HL-60/S4 (cell line): Measurements from ENCODE around the gene RPS23.
"Not testable (repeated sequence)": the region's sequence is repeated elsewhere in the genome, so short reads cannot be mapped to it uniquely, and the experiment has no call there.

ENCODE experiments used
- in situ Hi-C: fragments of 300-500 bp; cut with MboI; formaldehyde crosslinking; loops from 2 replicates; pipeline ENCODE4 v1.14.3; 2022; ENCODE audit warnings: low sequenced_read_pairs

The RPS23 gene

DNA sequence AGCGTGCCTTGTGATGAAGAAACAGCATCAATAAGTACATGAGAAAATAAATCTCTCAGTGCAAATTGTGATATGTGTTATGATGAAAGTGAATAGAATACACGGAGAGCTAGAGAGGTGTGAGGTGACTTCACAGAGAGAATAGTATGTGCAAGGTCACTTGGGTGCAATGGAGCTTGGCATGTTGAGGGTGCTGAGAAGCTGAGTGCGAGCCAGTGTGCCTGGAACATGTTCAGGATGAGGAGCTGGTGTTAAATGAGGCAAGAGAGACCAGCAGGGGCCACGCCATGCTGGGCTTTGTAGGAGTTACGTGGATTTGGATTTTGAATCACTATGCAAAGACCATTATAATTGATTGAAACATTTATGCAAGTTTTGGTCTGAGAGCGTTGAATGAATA lies 12.8 kb upstream of the RPS23 start:
- in situ Hi-C loops, result no loop called here

DNA sequence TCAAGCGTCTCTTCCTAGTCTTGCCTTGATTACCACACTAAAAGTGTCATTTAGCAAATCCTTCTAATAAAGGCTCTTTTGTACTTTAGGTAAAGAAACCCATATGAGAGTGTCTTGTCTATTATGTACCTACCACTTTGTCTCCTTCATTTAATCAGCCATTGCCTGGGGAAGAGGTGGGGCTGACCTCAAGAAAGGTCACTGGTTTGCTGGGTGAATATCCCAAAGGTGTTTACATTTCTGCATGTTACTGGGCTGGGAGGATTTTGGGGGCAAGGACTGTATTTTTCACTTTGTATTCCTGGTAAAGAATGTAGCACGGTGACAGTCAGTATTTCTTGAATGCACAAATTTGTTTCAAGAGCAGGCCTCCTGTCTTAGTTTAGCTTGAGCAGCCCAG lies 11.9 kb upstream of the RPS23 start:
- in situ Hi-C loops, result no loop called here

GRCh38 chr5:82287625-82288024 lies 9.5 kb upstream of the RPS23 start:
- in situ Hi-C loops, result no loop called here

DNA sequence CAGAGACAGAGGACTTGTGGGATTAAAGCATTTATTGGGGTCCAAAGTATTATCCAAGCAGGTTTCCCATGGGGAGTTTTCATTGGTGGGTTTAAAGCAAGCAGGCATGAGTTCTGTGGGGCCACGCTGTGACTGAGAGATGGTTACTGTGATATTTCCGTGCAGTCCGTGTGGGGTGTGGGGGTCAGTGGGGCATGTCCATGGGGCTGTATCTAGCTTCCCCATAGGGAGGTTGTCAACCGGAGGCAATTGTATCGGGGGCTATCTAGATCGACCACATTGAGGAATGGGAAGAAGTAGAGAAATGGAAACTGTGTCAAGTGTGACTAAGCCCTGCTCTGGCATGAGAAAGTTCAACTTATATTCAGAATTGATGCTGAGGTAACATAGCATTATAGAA lies 7.1 kb upstream of the RPS23 start:
- in situ Hi-C loops, result no loop called here

- in situ Hi-C loops, result no loop called here
Observed at GRCh38 chr5:82283893-82284292, 5.7 kb upstream of the RPS23 start.

- in situ Hi-C loops, result no loop called here
Observed at GRCh38 chr5:82278711-82279370, 687 bp upstream of the RPS23 start.

DNA sequence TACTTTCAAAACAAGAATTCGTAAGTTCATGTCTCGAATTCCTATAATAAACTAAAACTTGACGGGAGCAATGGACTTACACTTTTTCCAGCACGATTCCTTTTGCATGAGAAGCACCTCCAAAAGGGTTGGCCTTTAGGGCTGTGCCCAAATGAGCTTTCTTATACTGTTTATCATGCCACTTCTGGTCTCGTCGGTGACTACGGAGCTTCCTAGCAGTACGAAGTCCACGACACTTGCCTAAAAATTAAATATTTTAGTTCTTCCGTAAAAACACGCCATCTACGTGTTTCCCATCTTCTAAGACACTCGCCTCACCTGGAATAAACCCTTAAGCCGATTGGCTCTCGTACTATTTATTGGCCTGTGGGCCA lies 554 bp downstream of the RPS23 start:
- in situ Hi-C loops, result no loop called here

DNA sequence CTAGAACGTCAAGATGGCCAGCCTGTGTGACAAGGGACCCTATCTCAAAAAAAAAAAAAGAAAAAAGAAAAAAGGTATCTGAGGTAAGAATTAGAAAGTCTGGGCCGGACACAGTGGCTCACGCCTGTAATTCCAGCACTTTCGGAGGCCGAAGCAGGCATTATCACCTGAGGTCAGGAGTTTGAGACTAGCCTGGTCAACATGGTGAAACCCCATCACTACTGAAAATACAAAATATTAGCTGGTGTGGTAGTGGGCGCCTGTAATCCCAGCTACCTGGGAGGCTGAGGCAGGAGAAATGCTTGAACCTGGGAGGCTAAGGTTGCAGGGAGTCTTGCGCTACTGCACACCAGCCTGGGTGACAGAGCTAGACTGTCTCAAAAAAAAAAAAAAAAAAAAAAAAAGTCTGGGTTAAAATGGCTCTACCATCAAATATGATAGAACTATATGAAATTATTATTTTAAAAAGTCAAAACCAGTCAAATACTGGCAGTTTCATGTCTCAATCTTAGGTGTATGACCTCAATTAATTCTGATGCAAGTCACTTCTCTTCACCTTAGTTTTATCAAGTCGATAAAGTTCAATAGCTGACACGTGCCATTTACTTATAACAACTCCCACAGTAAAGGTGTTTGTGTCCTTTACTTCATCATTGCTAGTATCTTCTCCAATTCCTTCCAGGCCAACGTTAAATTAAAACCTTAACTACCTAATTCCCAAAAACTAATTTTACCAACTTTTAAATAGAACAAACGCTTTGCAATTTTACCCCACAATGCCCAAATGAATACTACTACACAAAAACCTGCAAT lies 1.1 kb downstream of the RPS23 start:
- in situ Hi-C loops, result no loop called here

GRCh38 chr5:82275216-82275664 lies 2.9 kb downstream of the RPS23 start:
- in situ Hi-C loops, result no loop called here

- in situ Hi-C loops, result no loop called here
Observed at GRCh38 chr5:82274343-82275211, 3.6 kb downstream of the RPS23 start.

- in situ Hi-C loops, result not testable (repeated sequence)
Observed at GRCh38 chr5:82273426-82273825, 4.7 kb downstream of the RPS23 start.

DNA sequence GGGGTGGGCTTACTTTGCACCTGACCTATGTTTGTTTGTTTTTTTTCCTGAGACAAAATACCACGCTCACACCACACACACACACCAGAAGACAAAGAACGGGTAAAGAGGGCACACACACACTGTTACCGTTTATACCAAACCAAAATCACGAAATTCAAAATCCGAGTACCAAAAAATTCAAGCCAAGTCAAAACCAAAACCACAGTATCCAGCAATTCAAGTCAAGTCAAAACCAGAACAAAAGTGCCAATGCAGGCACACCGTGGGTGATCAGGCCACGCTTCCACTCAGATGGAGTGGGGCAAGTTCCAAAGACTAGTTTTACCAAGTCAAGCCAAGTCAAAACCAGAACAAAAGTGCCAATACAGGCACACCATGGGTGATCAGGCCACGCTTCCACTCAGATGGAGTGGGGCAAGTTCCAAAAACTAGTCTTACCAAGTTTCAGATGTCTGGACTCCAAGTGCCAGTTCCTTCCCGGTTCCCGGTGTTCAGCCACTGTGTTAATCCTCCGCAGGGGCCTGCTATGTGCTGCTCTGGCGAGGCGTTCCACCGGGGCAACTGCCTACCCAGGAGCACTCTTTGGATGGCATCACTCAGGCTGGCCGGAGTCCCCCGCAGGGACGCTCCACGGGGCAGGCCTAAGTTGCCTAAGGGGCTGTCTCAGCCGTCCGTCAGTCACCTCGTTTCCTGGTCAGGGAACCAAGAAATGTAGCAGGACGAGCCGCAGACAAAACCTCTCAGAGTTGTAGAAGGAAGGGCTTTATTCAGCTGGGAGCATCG lies 5.4 kb downstream of the RPS23 start:
- in situ Hi-C loops, result not testable (repeated sequence)

DNA sequence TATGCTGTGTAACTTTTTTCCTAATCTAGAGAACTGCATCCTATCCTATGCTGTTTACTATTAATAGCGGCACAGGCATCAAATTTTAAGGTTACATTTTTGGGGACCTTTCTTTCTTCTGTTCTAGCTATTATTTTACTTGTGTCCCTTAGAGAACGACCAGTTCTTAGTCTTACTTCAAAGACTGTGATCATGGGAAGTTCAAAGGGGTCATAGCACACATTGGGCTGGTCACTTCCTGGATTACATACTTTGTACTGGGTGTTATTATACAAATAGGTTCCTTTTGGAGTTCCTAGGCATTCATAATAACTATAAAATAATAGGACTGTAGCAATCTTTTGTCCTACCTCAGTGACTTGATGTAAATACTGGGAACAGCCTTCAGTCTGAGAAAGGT lies 8.8 kb downstream of the RPS23 start:
- in situ Hi-C loops, result not testable (repeated sequence)

- in situ Hi-C loops, result not testable (repeated sequence)
Observed at GRCh38 chr5:82267297-82267933, 10.7 kb downstream of the RPS23 start.

- in situ Hi-C loops, result no loop called here
Observed at GRCh38 chr5:82265047-82265446, 13.1 kb downstream of the RPS23 start.

DNA sequence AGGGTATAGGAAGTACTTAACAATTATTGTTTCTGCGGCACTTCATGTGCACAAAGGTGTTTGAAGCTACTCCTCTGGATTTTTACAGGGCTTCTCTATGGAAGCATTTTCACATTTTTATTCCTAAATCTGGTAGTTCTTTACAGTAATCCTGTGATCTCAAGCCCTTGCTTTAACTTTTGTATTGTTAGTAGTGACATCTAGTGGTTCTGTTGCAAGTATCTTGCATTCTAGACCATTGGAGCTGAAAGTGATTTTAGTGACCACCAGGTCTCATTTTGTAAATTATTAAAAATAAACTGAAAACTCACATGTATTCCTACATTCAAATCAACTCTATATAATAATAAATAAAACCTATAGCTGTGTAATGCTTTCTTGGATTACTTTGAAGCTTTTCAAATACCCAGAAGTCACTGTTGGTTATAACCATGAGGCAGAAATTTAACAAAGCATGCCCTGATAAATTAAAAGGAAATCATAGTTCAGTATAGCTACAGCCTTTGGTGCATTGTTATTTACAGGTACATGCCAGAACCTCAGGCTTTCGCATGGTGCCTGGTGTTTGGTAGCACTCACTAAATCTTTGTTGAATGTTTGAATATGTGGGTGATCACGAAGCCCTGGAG lies 18.9 kb downstream of the RPS23 start:
- in situ Hi-C loops, result no loop called here

DNA sequence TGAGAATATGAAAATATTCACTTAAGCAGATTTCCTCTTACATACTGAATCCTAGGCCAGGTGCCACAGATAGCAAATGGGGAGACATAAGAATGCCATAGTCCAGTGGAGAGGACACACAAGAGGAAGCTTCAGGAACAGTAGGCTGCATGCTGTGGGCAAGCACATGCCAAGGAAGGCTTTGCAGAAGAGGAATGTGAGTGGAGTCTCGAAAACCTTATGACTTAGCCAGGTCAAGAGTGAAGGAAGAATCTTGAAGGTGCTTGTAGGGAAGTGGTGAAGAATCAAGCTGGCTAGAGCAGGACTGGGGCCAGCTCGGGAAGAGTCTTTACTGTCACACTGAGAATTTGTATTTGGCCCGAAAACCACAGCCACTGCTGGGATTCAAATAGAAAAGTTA lies 20.4 kb downstream of the RPS23 start:
- in situ Hi-C loops, result no loop called here

GRCh38 chr5:82257247-82257646 lies 20.9 kb downstream of the RPS23 start:
- in situ Hi-C loops, result no loop called here

- in situ Hi-C loops, result no loop called here
Observed at GRCh38 chr5:82255844-82256243, 22.3 kb downstream of the RPS23 start.

DNA sequence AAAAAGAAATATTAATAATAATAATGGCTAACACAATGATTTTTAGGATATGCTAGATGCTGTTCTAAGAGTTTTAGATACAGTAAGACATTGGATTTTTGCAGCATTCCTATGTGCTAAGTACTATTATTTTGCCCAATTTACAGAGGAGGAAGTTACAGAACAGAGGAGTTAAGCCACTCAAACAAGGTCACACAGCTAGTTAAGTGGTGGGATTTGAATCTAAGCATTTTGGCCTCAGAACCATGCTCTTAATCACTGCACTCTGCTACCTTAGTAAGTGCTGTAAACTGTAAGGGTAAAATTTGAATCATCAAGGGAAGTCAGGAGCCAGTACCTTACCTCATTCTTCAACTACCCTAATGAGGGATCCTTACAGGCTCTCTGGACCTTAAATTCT lies 25.4 kb downstream of the RPS23 start:
- in situ Hi-C loops, result no loop called here
